Body of pancreas (tissue), 4 donors: ENCODE measurements around the gene TSKS. TPM values are rescaled to one million over a fixed set of nuclear protein-coding genes. Genes with fewer than 3 reads are reported as not detected.
A peak's percentile ranks its signal among the peaks of the same experiment; 100 is the strongest.

Source experiments
- ATAC-seq: fragments of 150-250 bp; one replicate; pipeline ENCODE4 v1.9.1; 2016
- DNase-seq, 4 donors: peaks; one replicate each; pipeline ENCODE4 v3.0.0-alpha.2; 2019
- H3K27ac ChIP-seq, 4 donors: fragments of 200-600 bp; sonication (generic); 1 replicate in 3 of 4; 2 replicates in 1 of 4; pipeline versions ENCODE4 v1.5.1 to v1.6.1; 2016 to 2019; ENCODE audit warnings: mild to moderate bottlenecking in 1 of 4, mixed read lengths in 1 of 4, moderate library complexity in 1 of 4
- H3K27me3 ChIP-seq, 2 donors: fragments of 200-600 bp; sonication (generic); one replicate each; pipeline ENCODE4 v1.6.0; 2016; ENCODE audit warnings: mild to moderate bottlenecking in 1 of 2
- H3K36me3 ChIP-seq, 2 donors: fragments of 200-600 bp; sonication (generic); replicated peaks in 1 of 2; 2 replicates each; pipeline ENCODE4 v1.5.1; 2016; ENCODE audit warnings: low read depth in 2 of 2; ENCODE audit not compliant: insufficient read depth in 1 of 2
- H3K4me1 ChIP-seq: fragments of 200-600 bp; sonication (generic); one replicate; pipeline ENCODE4 v1.6.0; 2016
- H3K4me3 ChIP-seq, 2 donors: fragments of 200-600 bp; sonication (generic); 1 replicate in 1 of 2; 2 replicates in 1 of 2; pipeline ENCODE4 v1.5.1; 2016 to 2019
- H3K9me3 ChIP-seq, 3 donors: fragments of 200-600 bp; sonication (generic); 1 replicate in 2 of 3; 2 replicates in 1 of 3; pipeline ENCODE4 v1.5.1; 2016
- POLR2A ChIP-seq, 3 donors: fragments of 450-650 bp; IDR thresholded peaks; one replicate each; pipeline ENCODE4 v1.6.1; 2016; ENCODE audit warnings: antibody characterized with exemption in 3 of 3, mild to moderate bottlenecking in 2 of 3
- WGBS, 2 donors: methylation state at CpG; one replicate each; pipeline ENCODE4 v1.1.5; 2017; 5-methylcytosine and 5-hydroxymethylcytosine counted together
- intact Hi-C: fragments of 100-400 bp; cut with DNase I; formaldehyde crosslinking; loops from one replicate; pipeline ENCODE4 v1.15.1; 2023
- total RNA-seq, 2 donors: library from RNA; depleted of rRNA; stranded (reverse); fragments of >200 nt; gene quantifications; one replicate each; pipeline ENCODE4 v1.1.0, GENCODE V29; 2016
- TF ChIP-seq, protein P1 (sequence below), 7 experiments: fragments of 450-650 bp in 4 of 7; fragments of 200-600 bp in 3 of 7; sonication (generic) in 3 of 7; IDR thresholded peaks; one replicate each; pipeline ENCODE4 v1.5.1; 2016 to 2019; ENCODE audit warnings: antibody characterized with exemption in 7 of 7

TSKS gene, protein sequence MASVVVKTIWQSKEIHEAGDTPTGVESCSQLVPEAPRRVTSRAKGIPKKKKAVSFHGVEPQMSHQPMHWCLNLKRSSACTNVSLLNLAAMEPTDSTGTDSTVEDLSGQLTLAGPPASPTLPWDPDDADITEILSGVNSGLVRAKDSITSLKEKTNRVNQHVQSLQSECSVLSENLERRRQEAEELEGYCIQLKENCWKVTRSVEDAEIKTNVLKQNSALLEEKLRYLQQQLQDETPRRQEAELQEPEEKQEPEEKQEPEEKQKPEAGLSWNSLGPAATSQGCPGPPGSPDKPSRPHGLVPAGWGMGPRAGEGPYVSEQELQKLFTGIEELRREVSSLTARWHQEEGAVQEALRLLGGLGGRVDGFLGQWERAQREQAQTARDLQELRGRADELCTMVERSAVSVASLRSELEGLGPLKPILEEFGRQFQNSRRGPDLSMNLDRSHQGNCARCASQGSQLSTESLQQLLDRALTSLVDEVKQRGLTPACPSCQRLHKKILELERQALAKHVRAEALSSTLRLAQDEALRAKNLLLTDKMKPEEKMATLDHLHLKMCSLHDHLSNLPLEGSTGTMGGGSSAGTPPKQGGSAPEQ
- under 1 TPM in 1 of 2 donors, not detected in 1; 0.52 TPM for total RNA-seq

DNA sequence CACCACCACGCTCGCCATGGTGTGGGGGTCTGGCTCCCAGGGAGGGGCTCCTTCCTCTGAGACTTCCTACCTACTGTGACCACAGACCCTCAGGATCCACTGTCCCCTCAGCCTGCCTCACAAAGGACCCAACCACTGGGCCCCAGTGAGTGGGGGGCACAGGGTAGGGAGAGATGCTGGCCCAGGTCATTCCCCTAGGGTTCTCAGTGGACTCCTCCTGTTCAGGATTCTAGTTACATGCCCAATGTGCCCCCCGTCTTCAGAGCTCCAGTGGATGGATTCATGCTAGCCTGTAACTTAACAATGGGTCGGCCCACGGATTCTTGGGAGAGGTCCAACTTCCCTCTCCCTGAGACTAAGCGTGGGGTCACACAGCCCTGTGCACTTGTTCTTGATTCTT is at the start of gene TSKS:
Gene TSKS, minus strand, starts transcription at position 77 of the 400 bp plus-strand sequence. Its CDS starts 59 bp downstream, at position 18.
- TF ChIP-seq, protein P1, sequence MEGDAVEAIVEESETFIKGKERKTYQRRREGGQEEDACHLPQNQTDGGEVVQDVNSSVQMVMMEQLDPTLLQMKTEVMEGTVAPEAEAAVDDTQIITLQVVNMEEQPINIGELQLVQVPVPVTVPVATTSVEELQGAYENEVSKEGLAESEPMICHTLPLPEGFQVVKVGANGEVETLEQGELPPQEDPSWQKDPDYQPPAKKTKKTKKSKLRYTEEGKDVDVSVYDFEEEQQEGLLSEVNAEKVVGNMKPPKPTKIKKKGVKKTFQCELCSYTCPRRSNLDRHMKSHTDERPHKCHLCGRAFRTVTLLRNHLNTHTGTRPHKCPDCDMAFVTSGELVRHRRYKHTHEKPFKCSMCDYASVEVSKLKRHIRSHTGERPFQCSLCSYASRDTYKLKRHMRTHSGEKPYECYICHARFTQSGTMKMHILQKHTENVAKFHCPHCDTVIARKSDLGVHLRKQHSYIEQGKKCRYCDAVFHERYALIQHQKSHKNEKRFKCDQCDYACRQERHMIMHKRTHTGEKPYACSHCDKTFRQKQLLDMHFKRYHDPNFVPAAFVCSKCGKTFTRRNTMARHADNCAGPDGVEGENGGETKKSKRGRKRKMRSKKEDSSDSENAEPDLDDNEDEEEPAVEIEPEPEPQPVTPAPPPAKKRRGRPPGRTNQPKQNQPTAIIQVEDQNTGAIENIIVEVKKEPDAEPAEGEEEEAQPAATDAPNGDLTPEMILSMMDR (IDR thresholded peaks at IDR 0.05): no peak
- TF ChIP-seq POLR2A (IDR thresholded peaks at IDR 0.05): no peak
- WGBS, 2 donors: 61 to 70% methylated on average over 4 to 6 of the region's 6 CpGs
- H3K9me3 ChIP-seq: no peaks in the 10 kb centered on the region
- DNase-seq (no peak), ATAC-seq (no peak)
- no peaks in the 10 kb centered on the region for H3K27me3 ChIP-seq
- H3K4me3 ChIP-seq: no peak within 1 kb of the TSS
- peak within 1 kb of the TSS in 1 of 4 donors; percentile 6 for H3K27ac ChIP-seq
- H3K4me1 ChIP-seq: peaks cover 18% of the 10 kb centered on the region
- no peaks in the 10 kb centered on the region for H3K36me3 ChIP-seq
- intact Hi-C loops: no loop called here

DNA sequence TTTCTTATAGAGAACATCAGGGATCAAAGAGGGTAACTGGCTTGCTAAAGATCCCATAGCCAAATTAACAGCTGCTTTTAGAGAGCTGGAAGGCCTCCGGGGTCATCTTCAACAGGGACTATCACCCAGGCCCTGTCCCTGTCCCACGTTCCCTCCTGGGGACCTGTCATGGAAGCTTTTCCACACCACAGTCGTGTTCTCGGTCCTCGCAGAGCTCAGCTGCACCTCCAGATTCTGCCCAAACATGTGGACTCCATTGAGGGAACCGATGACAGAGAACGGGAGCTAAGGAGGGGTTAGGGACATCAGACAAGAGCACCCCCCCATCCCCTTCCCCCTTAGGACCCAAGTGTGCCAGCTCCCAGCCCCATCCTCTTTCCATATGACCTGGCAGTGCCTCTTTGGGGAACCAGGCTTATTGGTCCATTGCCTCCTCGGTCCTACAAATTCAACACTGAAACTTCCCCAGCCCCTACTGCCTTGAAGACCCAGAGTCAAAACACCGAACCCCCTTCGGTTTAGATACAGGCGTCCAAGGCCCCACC is 49.4 kb upstream of the TSKS start:
- intact Hi-C loops: no loop called here
- DNase-seq: no peak

DNA sequence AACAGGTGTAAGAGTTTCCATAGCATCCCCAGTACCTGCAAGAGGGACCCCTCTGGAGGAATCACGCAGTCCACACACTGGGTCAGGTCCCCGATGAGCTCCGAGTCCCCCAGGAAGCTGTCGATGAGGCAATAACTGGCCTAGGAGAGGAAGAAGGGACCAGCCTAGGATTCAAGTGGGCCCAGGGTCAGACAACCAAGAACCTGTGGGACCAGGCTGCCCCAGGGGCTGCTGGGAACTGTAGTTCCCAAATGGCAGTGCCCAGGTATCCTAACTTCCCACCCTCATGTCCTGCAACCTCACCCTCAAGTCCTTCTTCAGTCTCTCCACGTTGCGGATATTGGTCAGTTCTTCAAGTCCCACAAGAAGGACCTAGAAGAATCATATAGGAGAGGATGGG is 48.2 kb upstream of the TSKS start:
- no peaks in the 10 kb centered on the region for H3K36me3 ChIP-seq
- 85 to 92% methylated on average over 4 to 6 of the region's 6 CpGs for WGBS, 2 donors
- DNase-seq: no peak
- peaks cover 32% of the 10 kb centered on the region for H3K4me1 ChIP-seq
- H3K27me3 ChIP-seq: no peaks in the 10 kb centered on the region
- no peaks in the 10 kb centered on the region for H3K9me3 ChIP-seq
- intact Hi-C loops: no loop called here
- no peak for ATAC-seq
- H3K4me3 ChIP-seq: no peak overlapping the region
- TF ChIP-seq, protein P1 (IDR thresholded peaks at IDR 0.05): no peak
- TF ChIP-seq POLR2A (IDR thresholded peaks at IDR 0.05): no peak
- no peak overlapping the region for H3K27ac ChIP-seq

More for the DNA sequence above, 49.4 kb upstream of the TSKS start:
- TF ChIP-seq, protein P1 (IDR thresholded peaks at IDR 0.05): no peak
- TF ChIP-seq POLR2A (IDR thresholded peaks at IDR 0.05): no peak
- no peaks in the 10 kb centered on the region for H3K9me3 ChIP-seq
- no peak for ATAC-seq
- no peaks in the 10 kb centered on the region for H3K27me3 ChIP-seq
- 46 to 47% methylated on average over 9 to 11 of the region's 11 CpGs for WGBS, 2 donors
- peak overlapping the region; percentile 75 to 91 (median 82) for H3K27ac ChIP-seq
- H3K4me1 ChIP-seq: peaks cover 37% of the 10 kb centered on the region
- H3K4me3 ChIP-seq: peak overlapping the region; percentile 35 to 46
- no peaks in the 10 kb centered on the region for H3K36me3 ChIP-seq

DNA sequence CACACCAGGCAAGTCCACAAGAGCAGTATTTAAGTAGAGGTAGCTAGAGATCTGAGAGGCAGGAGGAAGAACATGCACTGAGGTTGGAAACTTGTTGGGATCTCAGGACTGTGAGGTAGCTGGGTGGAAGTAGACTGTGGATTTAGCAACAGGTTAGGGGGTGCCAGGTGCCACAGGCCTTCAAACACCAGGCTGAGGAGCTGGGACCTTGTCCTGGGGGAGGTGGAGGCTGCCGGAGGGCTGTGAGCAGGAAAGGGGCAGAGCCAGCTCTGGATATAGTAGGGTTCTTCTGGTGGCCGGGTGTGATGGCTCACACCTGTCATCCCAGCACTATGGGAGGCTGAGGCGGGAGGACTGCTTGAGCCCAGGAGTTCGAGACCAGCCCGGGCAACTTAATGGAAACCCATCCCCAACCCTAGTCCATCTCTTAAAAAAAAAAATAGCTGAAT is 46.9 kb upstream of the TSKS start:
- no peak overlapping the region for H3K4me3 ChIP-seq
- peaks cover 32% of the 10 kb centered on the region for H3K4me1 ChIP-seq
- no peaks in the 10 kb centered on the region for H3K27me3 ChIP-seq
- intact Hi-C loops: no loop called here
- 89% methylated on average over 4 to 5 of the region's 5 CpGs for WGBS, 2 donors
- peak overlapping the region; percentile 49 to 79 (median 71) for H3K27ac ChIP-seq
- DNase-seq (no peak), ATAC-seq (no peak)
- TF ChIP-seq, protein P1 (IDR thresholded peaks at IDR 0.05): no peak
- no peak for TF ChIP-seq POLR2A (IDR thresholded peaks at IDR 0.05)
- H3K9me3 ChIP-seq: no peaks in the 10 kb centered on the region
- H3K36me3 ChIP-seq: no peaks in the 10 kb centered on the region
